A673 (cell line): ENCODE data around the gene PBXIP1. TPM values are rescaled to one million over a fixed set of nuclear protein-coding genes. Genes with fewer than 3 reads are reported as not detected.

Experiments
- BruUV-seq: library from RNA; stranded (reverse); fragments of 400-500 nt; replicated peaks from 2 replicates; lab custom pipeline; 2021; lab: Mats Ljungman, UMichigan
- CTCF ChIA-PET: fragments of 300-600 bp; sonication (Branson Sonifier 250); formaldehyde crosslinking; loops from one replicate; lab custom pipeline; 2022; ENCODE audit warnings: antibody characterized with exemption; lab: Charles Lee
- POLR2A ChIA-PET: fragments of 300-600 bp; sonication (Branson Sonifier 250); formaldehyde crosslinking; loops from one replicate; lab custom pipeline; 2022; ENCODE audit warnings: antibody characterized with exemption; ENCODE audit not compliant: low non-redundant PET; lab: Charles Lee
- DNase-seq: peaks from one replicate; pipeline ENCODE4 v3.0.0-alpha.2; 2015; ENCODE audit warnings: low spot score
- H3K27ac ChIP-seq: fragments of 200-600 bp; sonication (generic); 2 replicates; pipeline ENCODE4 v1.5.1; 2016; ENCODE audit warnings: mixed run types, low read depth, mild to moderate bottlenecking, mixed read lengths, antibody characterized with exemption, low read length; ENCODE audit not compliant: poor library complexity, severe bottlenecking
- H3K27me3 ChIP-seq: fragments of 200-600 bp; sonication (generic); replicated peaks from 2 replicates; pipeline ENCODE4 v1.6.1; 2017; ENCODE audit warnings: mixed run types, low read depth, mild to moderate bottlenecking, mixed read lengths, antibody characterized with exemption, low read length; ENCODE audit not compliant: insufficient read depth, poor library complexity
- H3K36me3 ChIP-seq: fragments of 200-600 bp; sonication (generic); 2 replicates; pipeline ENCODE4 v1.6.1; 2016; ENCODE audit warnings: mixed run types, mild to moderate bottlenecking, mixed read lengths, antibody characterized with exemption, low read length; ENCODE audit not compliant: insufficient read depth, poor library complexity, severe bottlenecking
- H3K4me1 ChIP-seq: fragments of 200-600 bp; sonication (generic); 2 replicates; pipeline ENCODE4 v1.6.1; 2017; ENCODE audit warnings: mixed run types, mild to moderate bottlenecking, mixed read lengths, antibody characterized with exemption, low read length; ENCODE audit not compliant: insufficient read depth, poor library complexity, severe bottlenecking
- H3K4me3 ChIP-seq: fragments of 200-600 bp; sonication (generic); 2 replicates; pipeline ENCODE4 v1.5.1; 2016; ENCODE audit warnings: low read depth, mixed run types, mild to moderate bottlenecking, mixed read lengths, low read length; ENCODE audit not compliant: poor library complexity, severe bottlenecking
- H3K9me3 ChIP-seq: fragments of 200-600 bp; sonication (generic); 2 replicates; pipeline ENCODE4 v1.6.1; 2016; ENCODE audit warnings: mixed run types, low read depth, mild to moderate bottlenecking, mixed read lengths, antibody characterized with exemption, low read length; ENCODE audit not compliant: poor library complexity, severe bottlenecking
- CTCF ChIP-seq: fragments of 300-800, 200-600 bp; sonication (generic); conservative IDR thresholded peaks from 2 replicates; pipeline ENCODE4 v1.5.1; 2017; ENCODE audit warnings: low read depth, mild to moderate bottlenecking, antibody characterized with exemption, low read length, moderate library complexity, mixed read lengths
- EZH2 ChIP-seq: fragments of 200-600 bp; sonication (generic); IDR thresholded peaks from 2 replicates; pipeline ENCODE4 v1.6.1; 2017; ENCODE audit warnings: borderline replicate concordance, low read depth, mild to moderate bottlenecking, mixed read lengths, antibody characterized with exemption, low read length; ENCODE audit not compliant: poor library complexity, severe bottlenecking
- intact Hi-C: fragments of 100-400 bp; cut with micrococcal nuclease; formaldehyde crosslinking; loops from one replicate; pipeline ENCODE4 v1.10.0; 2022; ENCODE audit not compliant: unreplicated experiment
- total RNA-seq: library from RNA; stranded (reverse); gene quantifications from 2 replicates; pipeline ENCODE4 v1.2.3, GENCODE V29; 2021

Gene PBXIP1
- total RNA-seq, 1 experiment from 2014 or later = 12.7 TPM

- Histone ChIP-seq H3K36me3 (peaks cover 20% of the 10 kb centered on the region), H3K4me1 (peaks cover 63% of the 10 kb centered on the region), H3K27me3 (no peaks in the 10 kb centered on the region), H3K9me3 (no peaks in the 10 kb centered on the region), H3K27ac (peak overlapping the region; percentile 96), H3K4me3 (peak overlapping the region; percentile 59)
- CTCF ChIA-PET = interaction anchor here (1.0 to 1.1 kb wide), 2 partner anchors 22 to 39 kb away, joined by 4 to 6 read pairs; no protein-coding TSS in a partner anchor
- BruUV-seq = no TSS peak
- DNase-seq = peak; percentile 86
- POLR2A ChIA-PET = interaction anchor here (0.6 kb wide), 1 partner anchor 8 kb away, joined by 3 read pairs; no protein-coding TSS in a partner anchor
- intact Hi-C loops = no loop called here
- TF ChIP-seq EZH2 (no peak), CTCF (no peak)
Observed at GRCh38 chr1:154972517-154973343, 16.8 kb upstream of the PBXIP1 start.

DNA sequence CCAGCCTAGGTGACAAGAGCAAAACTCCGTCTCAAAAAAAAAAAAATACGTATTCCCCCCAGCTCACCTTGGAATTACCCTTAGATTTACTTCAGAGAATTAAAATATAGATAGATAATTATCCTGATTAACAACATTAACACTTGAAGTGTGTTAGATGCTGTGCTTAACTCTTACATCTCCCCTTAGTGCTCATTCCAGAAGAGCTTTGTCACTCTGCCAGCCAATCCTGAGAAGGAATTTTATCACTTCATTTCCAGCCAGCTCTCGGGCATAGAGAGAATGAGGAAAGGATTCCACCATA, 16.3 kb upstream of the PBXIP1 start:
- intact Hi-C loops = no loop called here
- POLR2A ChIA-PET = no interaction called here
- Histone ChIP-seq H3K4me1 (peaks cover 62% of the 10 kb centered on the region), H3K27me3 (no peaks in the 10 kb centered on the region), H3K36me3 (peaks cover 20% of the 10 kb centered on the region), H3K9me3 (no peaks in the 10 kb centered on the region), H3K27ac (peak overlapping the region; percentile 96), H3K4me3 (peak overlapping the region; percentile 59)
- no TSS peak for BruUV-seq
- DNase-seq = no peak
- CTCF ChIA-PET = interaction anchor here (1.0 kb wide), 1 partner anchor 40 kb away, joined by 6 read pairs; no protein-coding TSS in a partner anchor
- TF ChIP-seq EZH2 (no peak), CTCF (no peak)

DNA sequence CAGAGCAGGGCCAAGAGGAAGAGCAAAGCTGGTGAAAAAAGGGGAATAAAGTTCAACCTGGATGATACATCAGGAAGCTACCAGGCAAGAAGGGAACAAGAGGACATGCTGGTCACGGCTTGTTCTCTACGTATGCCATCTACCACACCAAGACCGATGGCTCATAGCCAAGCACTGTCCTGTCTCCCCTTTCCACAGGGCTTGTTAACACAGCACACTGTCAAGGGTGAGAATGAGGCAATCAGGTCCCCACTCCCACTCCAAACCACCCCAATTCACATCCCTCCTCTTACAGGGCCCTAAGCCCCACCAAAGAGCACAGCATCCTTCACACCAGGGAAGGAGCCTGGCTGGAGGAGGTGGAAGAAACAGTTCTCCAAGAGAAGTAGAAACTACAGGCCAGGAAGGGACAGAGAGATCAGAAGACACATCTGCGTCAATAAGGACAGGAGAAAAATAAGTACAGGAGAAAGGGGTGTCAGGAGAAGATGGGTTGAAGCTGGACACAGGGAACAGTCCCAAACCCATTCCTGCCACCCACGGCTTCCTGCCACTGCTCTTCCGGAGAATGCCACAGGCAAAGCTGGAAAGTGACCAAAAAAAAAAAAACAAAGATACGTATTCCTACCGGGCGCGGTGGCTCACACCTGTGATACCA, 15.6 kb upstream of the PBXIP1 start:
- intact Hi-C loops = no loop called here
- Histone ChIP-seq H3K4me3 (peak overlapping the region; percentile 70), H3K36me3 (peaks cover 22% of the 10 kb centered on the region), H3K27ac (peak overlapping the region; percentile 96), H3K27me3 (no peaks in the 10 kb centered on the region), H3K9me3 (no peaks in the 10 kb centered on the region), H3K4me1 (peaks cover 55% of the 10 kb centered on the region)
- DNase-seq = no peak
- POLR2A ChIA-PET = interaction anchor here (0.7 kb wide), 1 partner anchor 490 kb away, joined by 3 read pairs; no protein-coding TSS in a partner anchor
- CTCF ChIA-PET = interaction anchor here (0.6 to 2.2 kb wide), 5 partner anchors 16 to 302 kb away, joined by 3 to 6 read pairs (median 5); partner anchors contain the start of genes ADAM15 and PBXIP1
- BruUV-seq = no TSS peak
- TF ChIP-seq CTCF (no peak), EZH2 (no peak)
